ENCODE data around the gene PPT2.
A peak's percentile ranks its signal among the peaks of the same experiment; 100 is the strongest.

The PPT2 gene

DNA sequence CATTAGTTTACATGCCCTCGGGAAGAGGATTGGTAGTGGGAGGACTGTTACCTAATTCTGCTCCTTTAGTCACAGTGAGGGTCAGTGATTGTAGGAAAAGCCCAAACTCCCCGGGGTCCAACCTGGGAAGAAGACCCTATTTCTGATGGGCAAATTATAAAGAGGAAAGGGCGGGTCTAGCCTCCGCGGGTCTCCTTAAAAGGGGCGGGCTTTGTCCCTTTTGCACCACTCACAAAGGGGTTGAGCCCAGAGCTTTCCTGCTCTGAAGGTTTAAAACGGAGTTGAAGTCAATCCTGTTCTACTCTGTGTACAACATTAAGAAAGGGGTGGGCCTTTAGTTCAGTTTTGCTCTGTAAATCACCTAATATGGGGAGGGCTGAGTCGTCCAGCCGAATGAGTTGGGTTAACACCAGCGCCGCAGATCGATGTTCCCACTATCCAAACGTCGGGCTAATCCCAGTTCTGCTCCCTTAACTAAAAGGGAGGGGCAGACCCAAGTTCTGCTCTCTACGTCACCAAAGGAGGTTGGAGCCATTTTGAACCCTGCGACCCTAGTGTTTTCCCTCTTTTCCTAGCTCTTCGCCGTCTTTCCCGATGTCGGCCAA lies 23.3 kb downstream of the PPT2 start:
- Histone ChIP-seq H3K4me2 (ENCODE audit: low read depth, low read length, poor library complexity, severe bottlenecking) (peak overlapping the region; percentile 88), H3K36me3 (ENCODE audit: insufficient read depth, low read length) (no peaks in the 10 kb centered on the region), H3K79me2 (ENCODE audit: insufficient read depth, low read length) (peaks cover 64% of the 10 kb centered on the region), H3K27me3 (ENCODE audit: insufficient read depth, low read length, poor library complexity, severe bottlenecking) (no peaks in the 10 kb centered on the region), H3F3A (ENCODE audit: low read depth) (peaks cover 4% of the 10 kb centered on the region; the same call in 1 of the 2 replicates), H3K4me1 (ENCODE audit: insufficient read depth, low read length, poor library complexity, severe bottlenecking) (peaks cover 47% of the 10 kb centered on the region), H3K9ac (ENCODE audit: low read depth, low read length, poor library complexity, severe bottlenecking) (peak overlapping the region; percentile 98), H3K9me3 (ENCODE audit: insufficient read depth, low read depth, low read length) (no peaks in the 10 kb centered on the region), H3K9me2 (replicated peaks; ENCODE audit: low read depth, low read length) (no peaks in the 10 kb centered on the region), H3K4me3 (ENCODE audit: low read length, poor library complexity, severe bottlenecking) (peak overlapping the region; percentile 88), H4K20me1 (ENCODE audit: insufficient read depth, low read length, poor library complexity, severe bottlenecking) (no peaks in the 10 kb centered on the region), H2AFZ (ENCODE audit: low read length) (peak overlapping the region; percentile 81)
- TF ChIP-seq, protein P1, sequence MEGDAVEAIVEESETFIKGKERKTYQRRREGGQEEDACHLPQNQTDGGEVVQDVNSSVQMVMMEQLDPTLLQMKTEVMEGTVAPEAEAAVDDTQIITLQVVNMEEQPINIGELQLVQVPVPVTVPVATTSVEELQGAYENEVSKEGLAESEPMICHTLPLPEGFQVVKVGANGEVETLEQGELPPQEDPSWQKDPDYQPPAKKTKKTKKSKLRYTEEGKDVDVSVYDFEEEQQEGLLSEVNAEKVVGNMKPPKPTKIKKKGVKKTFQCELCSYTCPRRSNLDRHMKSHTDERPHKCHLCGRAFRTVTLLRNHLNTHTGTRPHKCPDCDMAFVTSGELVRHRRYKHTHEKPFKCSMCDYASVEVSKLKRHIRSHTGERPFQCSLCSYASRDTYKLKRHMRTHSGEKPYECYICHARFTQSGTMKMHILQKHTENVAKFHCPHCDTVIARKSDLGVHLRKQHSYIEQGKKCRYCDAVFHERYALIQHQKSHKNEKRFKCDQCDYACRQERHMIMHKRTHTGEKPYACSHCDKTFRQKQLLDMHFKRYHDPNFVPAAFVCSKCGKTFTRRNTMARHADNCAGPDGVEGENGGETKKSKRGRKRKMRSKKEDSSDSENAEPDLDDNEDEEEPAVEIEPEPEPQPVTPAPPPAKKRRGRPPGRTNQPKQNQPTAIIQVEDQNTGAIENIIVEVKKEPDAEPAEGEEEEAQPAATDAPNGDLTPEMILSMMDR (conservative IDR thresholded peaks at IDR 0.05; ENCODE audit: low read length) = no peak
- TF ChIP-seq EZH2phosphoT487 (IDR thresholded peaks at IDR 0.05; ENCODE audit: borderline replicate concordance) = no peak

DNA sequence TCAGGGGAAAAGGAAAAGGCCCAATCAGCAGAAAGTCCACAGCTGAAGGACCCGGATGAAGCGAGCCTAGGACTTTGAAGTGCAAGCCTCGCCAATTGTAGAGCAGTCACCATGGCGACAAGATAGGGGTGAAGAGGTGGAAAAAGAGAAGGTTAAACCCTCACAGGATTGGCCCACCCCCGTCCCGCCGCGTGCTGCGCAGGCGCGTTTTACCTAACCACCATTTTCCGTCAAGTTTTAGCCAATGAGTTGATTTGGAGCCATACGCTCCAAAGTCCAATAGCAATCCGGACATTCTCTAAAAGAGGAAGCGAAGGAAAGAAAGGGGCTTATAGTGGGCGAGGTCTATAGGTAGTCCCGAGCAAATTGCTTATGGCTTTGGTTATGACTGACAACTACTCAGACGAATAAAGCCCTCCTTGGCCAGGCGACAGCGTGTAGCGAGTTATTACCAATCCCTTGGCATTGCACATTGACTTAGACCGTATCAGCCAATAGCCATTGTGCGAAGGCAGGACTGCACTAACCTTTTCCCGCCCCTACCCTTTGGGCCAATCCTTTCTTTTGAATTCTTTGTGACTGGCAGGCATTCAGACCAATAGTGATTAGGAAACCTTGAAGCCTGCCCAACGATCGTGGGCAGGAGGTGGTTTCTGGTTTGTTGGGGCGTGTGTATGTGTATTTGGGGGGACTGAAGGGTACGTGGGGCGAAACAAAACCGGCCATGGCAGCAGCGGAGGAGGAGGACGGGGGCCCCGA lies 24.0 kb downstream of the PPT2 start, which contains the start of gene RNF5:
Gene RNF5 (plus strand): TSS at position 618 of the 759 bp plus-strand sequence. CDS start 107 bp downstream, at position 725.
- Histone ChIP-seq H4K20me1 (ENCODE audit: insufficient read depth, low read length, poor library complexity, severe bottlenecking) (no peaks in the 10 kb centered on the region), H3K36me3 (ENCODE audit: insufficient read depth, low read length) (peaks cover 4% of the 10 kb centered on the region; the same call in 1 of the 2 replicates), H3K9ac (ENCODE audit: low read depth, low read length, poor library complexity, severe bottlenecking) (peak within 1 kb of the TSS; percentile 98), H3K9me2 (replicated peaks; ENCODE audit: low read depth, low read length) (no peaks in the 10 kb centered on the region), H3K4me3 (ENCODE audit: low read length, poor library complexity, severe bottlenecking) (peak within 1 kb of the TSS; percentile 88), H3K4me2 (ENCODE audit: low read depth, low read length, poor library complexity, severe bottlenecking) (peak within 1 kb of the TSS; percentile 90), H3K9me3 (ENCODE audit: insufficient read depth, low read depth, low read length) (no peaks in the 10 kb centered on the region), H3K4me1 (ENCODE audit: insufficient read depth, low read length, poor library complexity, severe bottlenecking) (peaks cover 44% of the 10 kb centered on the region), H3F3A (ENCODE audit: low read depth) (peaks cover 4% of the 10 kb centered on the region; the same call in 1 of the 2 replicates), H3K27me3 (ENCODE audit: insufficient read depth, low read length, poor library complexity, severe bottlenecking) (no peaks in the 10 kb centered on the region), H3K79me2 (ENCODE audit: insufficient read depth, low read length) (peaks cover 64% of the 10 kb centered on the region), H2AFZ (ENCODE audit: low read length) (peak within 1 kb of the TSS; percentile 81)
- TF ChIP-seq, protein P1 (conservative IDR thresholded peaks at IDR 0.05; ENCODE audit: low read length) = no peak
- TF ChIP-seq EZH2phosphoT487 (IDR thresholded peaks at IDR 0.05; ENCODE audit: borderline replicate concordance) = no peak

DNA sequence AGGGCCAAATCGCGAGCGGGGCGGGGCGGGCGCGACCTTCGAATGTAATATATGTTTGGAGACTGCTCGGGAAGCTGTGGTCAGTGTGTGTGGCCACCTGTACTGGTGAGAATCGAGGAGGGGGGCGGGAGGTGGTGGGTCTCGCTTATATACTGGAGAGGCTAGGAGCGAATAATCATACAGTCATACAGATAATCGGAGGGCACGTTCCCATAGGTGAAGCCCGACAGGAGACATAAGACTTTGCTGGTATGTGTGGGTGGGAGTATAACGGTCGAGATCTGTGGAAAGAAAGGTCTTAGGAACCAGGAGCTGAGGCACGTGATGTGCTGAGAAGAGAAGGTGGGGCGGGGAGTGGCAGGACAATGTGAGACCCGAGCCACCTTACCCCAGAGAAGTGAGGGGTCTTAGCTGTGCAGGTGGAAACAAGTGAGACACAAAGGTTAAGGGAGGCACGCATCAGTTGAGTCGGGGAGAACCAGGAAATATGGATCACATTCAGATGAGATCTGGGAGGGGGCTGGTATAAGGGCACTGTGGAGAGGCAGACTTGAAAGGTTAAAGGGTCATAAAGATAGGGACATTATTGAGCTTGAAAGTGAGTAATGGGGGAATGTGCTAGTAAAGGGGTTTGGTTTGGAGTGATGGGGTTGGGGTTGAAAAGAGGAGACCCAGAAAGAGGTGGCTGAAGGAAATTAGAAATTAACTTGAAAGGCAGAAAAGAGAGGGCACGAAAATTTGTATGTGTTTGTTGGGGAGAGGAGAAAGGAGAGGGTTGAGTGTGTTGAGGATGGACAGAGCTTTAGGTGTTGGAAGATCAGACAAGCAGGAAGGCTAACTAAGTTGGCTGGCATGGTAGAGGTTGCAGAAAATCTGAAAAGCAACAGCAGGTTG lies 24.9 kb downstream of the PPT2 start:
- Histone ChIP-seq H3K4me2 (ENCODE audit: low read depth, low read length, poor library complexity, severe bottlenecking) (peak overlapping the region; percentile 90), H3K9ac (ENCODE audit: low read depth, low read length, poor library complexity, severe bottlenecking) (peak overlapping the region; percentile 93), H3K9me2 (replicated peaks; ENCODE audit: low read depth, low read length) (no peaks in the 10 kb centered on the region), H3K4me3 (ENCODE audit: low read length, poor library complexity, severe bottlenecking) (peak overlapping the region; percentile 88), H3K36me3 (ENCODE audit: insufficient read depth, low read length) (peaks cover 12% of the 10 kb centered on the region; the same call in 1 of the 2 replicates), H2AFZ (ENCODE audit: low read length) (0 out of 2 replicates have a peak overlapping the region, but pooled peaks have one; percentile 32), H3K79me2 (ENCODE audit: insufficient read depth, low read length) (peaks cover 60% of the 10 kb centered on the region), H3K27me3 (ENCODE audit: insufficient read depth, low read length, poor library complexity, severe bottlenecking) (no peaks in the 10 kb centered on the region), H3K9me3 (ENCODE audit: insufficient read depth, low read depth, low read length) (no peaks in the 10 kb centered on the region), H4K20me1 (ENCODE audit: insufficient read depth, low read length, poor library complexity, severe bottlenecking) (no peaks in the 10 kb centered on the region), H3F3A (ENCODE audit: low read depth) (peaks cover 4% of the 10 kb centered on the region; the same call in 1 of the 2 replicates), H3K4me1 (ENCODE audit: insufficient read depth, low read length, poor library complexity, severe bottlenecking) (peaks cover 37% of the 10 kb centered on the region)
- TF ChIP-seq, protein P1 (conservative IDR thresholded peaks at IDR 0.05; ENCODE audit: low read length) = no peak
- no peak for TF ChIP-seq EZH2phosphoT487 (IDR thresholded peaks at IDR 0.05; ENCODE audit: borderline replicate concordance)
